Upper lobe of left lung (tissue), 6 donors: ENCODE measurements around the gene ACTR3C. TPM values are rescaled to one million over a fixed set of nuclear protein-coding genes. Genes with fewer than 3 reads are reported as not detected.

Experiments
- ATAC-seq, 2 donors: fragments of 200-7000 bp; cut with Tn5 transposase; one replicate each; pipeline ENCODE4 v1.9.1; 2022; ENCODE audit warnings: mild to moderate bottlenecking in 2 of 2, moderate library complexity in 2 of 2; ENCODE audit not compliant: low FRiP score in 2 of 2
- DNase-seq, 2 donors: peaks; one replicate each; pipeline ENCODE4 v3.0.0-alpha.2; 2019 to 2020
- H3K27ac ChIP-seq, 4 donors: fragments of 200-600 bp; sonication (generic); one replicate each; pipeline ENCODE4 v1.5.1; 2016 to 2019
- H3K27me3 ChIP-seq, 4 donors: fragments of 200-600 bp; sonication (generic); one replicate each; pipeline ENCODE4 v1.5.1; 2017 to 2019
- H3K36me3 ChIP-seq, 4 donors: fragments of 200-600 bp; sonication (generic); one replicate each; pipeline ENCODE4 v1.5.1; 2016 to 2019
- H3K4me1 ChIP-seq, 4 donors: fragments of 200-600 bp; sonication (generic); one replicate each; pipeline ENCODE4 v1.5.1; 2018 to 2019
- H3K4me3 ChIP-seq, 4 donors: fragments of 200-600 bp; sonication (generic); one replicate each; pipeline ENCODE4 v1.5.1; 2017 to 2019; ENCODE audit warnings: mild to moderate bottlenecking in 2 of 4, moderate library complexity in 1 of 4
- H3K9me3 ChIP-seq, 4 donors: fragments of 200-600 bp; sonication (generic); one replicate each; pipeline ENCODE4 v1.5.1; 2018 to 2019
- CTCF ChIP-seq, 6 experiments: fragments of 450-650 bp in 4 of 6; fragments of 200-600 bp in 2 of 6; sonication (generic) in 2 of 6; IDR thresholded peaks; one replicate each; pipeline ENCODE4 v1.5.1; 2016 to 2019; ENCODE audit warnings: antibody characterized with exemption in 6 of 6
- EP300 ChIP-seq, 4 donors: sonication (generic); formaldehyde crosslinking; IDR thresholded peaks; one replicate each; pipeline ENCODE4 v1.5.1; 2017; ENCODE audit warnings: antibody characterized with exemption in 4 of 4, control low read depth in 2 of 4
- POLR2A ChIP-seq, 4 donors: fragments of 450-650 bp; IDR thresholded peaks; one replicate each; pipeline ENCODE4 v1.5.1; 2016 to 2017; ENCODE audit warnings: antibody characterized with exemption in 4 of 4, mild to moderate bottlenecking in 2 of 4
- POLR2AphosphoS5 ChIP-seq, 2 donors: sonication (generic); formaldehyde crosslinking; IDR thresholded peaks; one replicate each; pipeline ENCODE4 v1.5.1; 2017; ENCODE audit warnings: antibody characterized with exemption in 2 of 2
- WGBS, 2 donors: methylation state at CpG; one replicate each; pipeline ENCODE4 v1.1.5; 2017 to 2018; 5-methylcytosine and 5-hydroxymethylcytosine counted together
- total RNA-seq, 6 donors: library from RNA; depleted of rRNA in 4 of 6; stranded (reverse); fragments of >200 nt in 4 of 6; gene quantifications; one replicate each; pipeline versions ENCODE4 v1.1.0 to v1.2.1, GENCODE V29; 2016 to 2021
- donor health status: DM: no; HTN: no; CAD: no; lungs with moderate emphysema.
- donor health status: DM: no; HTN: yes; CAD: no; lungs with severe emphysema.

ACTR3C gene
- total RNA-seq, 6 donors from 2014 or later: 12.1 to 123 (median 24.1) TPM

- peaks cover 7 to 19% (median 16%) of the 10 kb centered on the region in 4 donors for H3K4me1 ChIP-seq
- no peak for TF ChIP-seq EP300 (IDR thresholded peaks at IDR 0.05)
- no peak for TF ChIP-seq CTCF (IDR thresholded peaks at IDR 0.05)
- TF ChIP-seq POLR2AphosphoS5 (IDR thresholded peaks at IDR 0.05): no peak
- TF ChIP-seq POLR2A (IDR thresholded peaks at IDR 0.05): no peak
- no peaks in the 10 kb centered on the region for H3K9me3 ChIP-seq
- ATAC-seq (no peak), DNase-seq (no peak)
- H3K4me3 ChIP-seq: no peak overlapping the region
- peaks cover 0 to 15% (median 6%) of the 10 kb centered on the region in 4 donors for H3K27me3 ChIP-seq
- no peaks in the 10 kb centered on the region for H3K36me3 ChIP-seq
- WGBS, 2 donors: 94 to 95% methylated on average over 1 of the region's 1 CpG
- no peak overlapping the region for H3K27ac ChIP-seq
Observed at GRCh38 chr7:150345012-150345411, 21.7 kb upstream of the ACTR3C start.

GRCh38 chr7:150344299-150344698 is 21.0 kb upstream of the ACTR3C start:
- Histone ChIP-seq H3K27me3 (peaks cover 0 to 15% (median 6%) of the 10 kb centered on the region in 4 donors), H3K4me3 (no peak overlapping the region), H3K4me1 (peaks cover 7 to 27% (median 20%) of the 10 kb centered on the region in 4 donors), H3K27ac (no peak overlapping the region), H3K36me3 (no peaks in the 10 kb centered on the region), H3K9me3 (no peaks in the 10 kb centered on the region)
- DNase-seq (no peak), ATAC-seq (no peak)
- TF ChIP-seq POLR2AphosphoS5 (IDR thresholded peaks at IDR 0.05) (no peak), CTCF (IDR thresholded peaks at IDR 0.05) (no peak), POLR2A (IDR thresholded peaks at IDR 0.05) (no peak), EP300 (IDR thresholded peaks at IDR 0.05) (no peak)

- WGBS, 2 donors: 73 to 91% methylated on average over 2 of the region's 2 CpGs
- Histone ChIP-seq H3K4me3 (no peak overlapping the region), H3K27ac (no peak overlapping the region), H3K9me3 (no peaks in the 10 kb centered on the region), H3K27me3 (peaks cover 0 to 15% (median 6%) of the 10 kb centered on the region in 4 donors), H3K36me3 (no peaks in the 10 kb centered on the region), H3K4me1 (peaks cover 7 to 31% (median 20%) of the 10 kb centered on the region in 4 donors)
- TF ChIP-seq POLR2AphosphoS5 (IDR thresholded peaks at IDR 0.05): no peak
- no peak for TF ChIP-seq POLR2A (IDR thresholded peaks at IDR 0.05)
- TF ChIP-seq EP300 (IDR thresholded peaks at IDR 0.05): no peak
- no peak for TF ChIP-seq CTCF (IDR thresholded peaks at IDR 0.05)
- no peak for ATAC-seq
- no peak for DNase-seq
Observed at GRCh38 chr7:150343225-150343624, 19.9 kb upstream of the ACTR3C start.

- peak overlapping the region in 1 of 4 donors; percentile 54 for H3K4me3 ChIP-seq
- WGBS, 2 donors: 93 to 97% methylated on average over 9 of the region's 9 CpGs
- peaks cover 0 to 6% (median 0%) of the 10 kb centered on the region in 4 donors for H3K36me3 ChIP-seq
- H3K27me3 ChIP-seq: peaks cover 0 to 15% (median 6%) of the 10 kb centered on the region in 4 donors
- TF ChIP-seq POLR2AphosphoS5 (IDR thresholded peaks at IDR 0.05) (no peak), POLR2A (IDR thresholded peaks at IDR 0.05) (no peak), EP300 (IDR thresholded peaks at IDR 0.05) (no peak), CTCF (IDR thresholded peaks at IDR 0.05) (no peak)
- no peaks in the 10 kb centered on the region for H3K9me3 ChIP-seq
- DNase-seq (no peak), ATAC-seq (no peak)
- H3K27ac ChIP-seq: peak overlapping the region in 1 of 4 donors; percentile 84
- peaks cover 7 to 31% (median 20%) of the 10 kb centered on the region in 4 donors for H3K4me1 ChIP-seq
Observed at GRCh38 chr7:150342121-150342408, 18.7 kb upstream of the ACTR3C start.
